Right forelimb (tissue), 1 donor: ENCODE measurements around the gene PAX9.
"Not testable (repeated sequence)": the region's sequence is repeated elsewhere in the genome, so short reads cannot be mapped to it uniquely, and the experiment has no call there.

Source experiments
- DNase-seq: peaks from one replicate; pipeline ENCODE4 v3.0.0-alpha.2; 2018

Gene PAX9

DNA sequence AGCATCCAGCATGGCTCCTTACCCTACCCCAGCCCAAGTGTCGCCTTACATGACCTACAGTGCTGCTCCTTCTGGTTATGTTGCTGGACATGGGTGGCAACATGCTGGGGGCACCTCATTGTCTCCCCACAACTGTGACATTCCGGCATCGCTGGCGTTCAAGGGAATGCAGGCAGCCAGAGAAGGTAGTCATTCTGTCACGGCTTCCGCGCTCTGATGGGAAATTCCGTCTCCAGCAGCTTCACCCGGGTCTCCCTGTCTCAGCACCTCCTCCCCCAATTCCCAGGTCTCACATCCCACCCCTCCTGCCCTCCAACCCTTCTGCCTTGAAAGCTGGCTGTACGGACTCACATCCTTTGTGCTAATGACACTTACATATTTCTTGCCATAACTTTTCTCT is 14.6 kb downstream of the PAX9 start:
- DNase-seq = no peak

DNA sequence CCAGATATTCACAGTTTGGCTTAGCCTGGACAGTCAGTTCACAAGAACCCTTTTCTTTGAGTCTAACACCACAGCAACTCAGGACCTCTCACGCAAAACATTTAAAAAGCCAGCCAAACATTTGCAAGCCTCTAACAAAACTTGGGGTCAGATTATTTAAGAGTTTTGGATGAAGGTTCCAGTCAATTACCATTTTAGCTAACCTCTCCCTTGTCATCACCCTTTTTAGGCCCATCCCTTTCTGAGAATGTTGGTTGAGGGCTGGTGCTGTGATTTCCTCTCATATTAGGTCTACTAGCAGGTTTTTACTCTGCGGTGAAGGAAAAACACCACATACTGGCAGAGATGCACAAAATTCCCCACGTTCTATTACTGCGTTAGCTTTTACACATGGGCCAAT is 20.7 kb downstream of the PAX9 start:
- no peak for DNase-seq

DNA sequence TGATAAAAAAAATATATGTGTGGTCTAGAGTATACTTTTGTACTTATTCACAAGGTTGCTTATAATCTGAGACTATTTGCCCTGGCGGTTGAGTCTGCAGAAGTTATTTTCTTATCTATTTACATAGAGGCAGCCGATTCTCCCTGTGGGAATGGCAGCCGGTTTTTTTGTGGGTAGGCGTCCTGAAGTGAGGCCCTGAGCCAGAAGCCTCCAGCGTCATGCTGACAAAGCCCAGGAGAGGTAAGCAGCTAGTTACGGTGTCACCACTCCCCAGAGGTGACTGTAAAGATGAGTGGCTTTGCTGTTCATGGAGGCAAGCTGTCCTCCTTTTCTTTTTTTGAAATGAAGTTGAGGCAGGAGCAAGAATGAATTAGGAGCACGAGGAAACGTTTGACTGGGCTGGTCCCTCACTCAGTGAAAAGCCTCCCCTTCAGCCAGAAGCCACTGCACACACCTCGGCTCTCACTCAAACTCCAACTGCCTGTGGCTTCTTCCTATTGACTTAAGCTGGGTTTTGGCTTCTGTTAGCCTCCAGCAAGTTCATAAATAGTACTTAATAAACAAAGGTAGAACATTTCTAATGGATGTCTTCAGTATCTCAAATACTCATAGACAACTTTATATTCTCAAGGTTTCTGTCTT is 21.5 kb downstream of the PAX9 start:
- no peak for DNase-seq

DNA sequence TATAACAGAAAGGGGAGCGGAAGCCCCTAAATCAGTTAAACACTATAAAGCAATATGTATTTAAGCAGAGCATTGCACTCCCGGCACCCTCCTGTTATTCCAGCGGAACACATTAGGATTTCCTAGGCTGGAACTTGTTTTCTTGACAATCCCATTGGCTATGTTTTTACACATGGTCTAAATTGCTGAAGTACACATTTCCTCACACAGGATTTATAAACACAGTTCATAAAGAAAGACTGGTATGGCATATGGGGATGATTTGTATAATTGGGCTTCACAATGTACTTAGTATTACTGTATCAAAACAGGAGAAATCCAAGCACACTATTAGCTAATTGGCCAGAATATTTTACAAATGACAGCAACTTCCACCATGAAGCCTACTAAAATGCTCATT is 23.3 kb downstream of the PAX9 start:
- DNase-seq = no peak

DNA sequence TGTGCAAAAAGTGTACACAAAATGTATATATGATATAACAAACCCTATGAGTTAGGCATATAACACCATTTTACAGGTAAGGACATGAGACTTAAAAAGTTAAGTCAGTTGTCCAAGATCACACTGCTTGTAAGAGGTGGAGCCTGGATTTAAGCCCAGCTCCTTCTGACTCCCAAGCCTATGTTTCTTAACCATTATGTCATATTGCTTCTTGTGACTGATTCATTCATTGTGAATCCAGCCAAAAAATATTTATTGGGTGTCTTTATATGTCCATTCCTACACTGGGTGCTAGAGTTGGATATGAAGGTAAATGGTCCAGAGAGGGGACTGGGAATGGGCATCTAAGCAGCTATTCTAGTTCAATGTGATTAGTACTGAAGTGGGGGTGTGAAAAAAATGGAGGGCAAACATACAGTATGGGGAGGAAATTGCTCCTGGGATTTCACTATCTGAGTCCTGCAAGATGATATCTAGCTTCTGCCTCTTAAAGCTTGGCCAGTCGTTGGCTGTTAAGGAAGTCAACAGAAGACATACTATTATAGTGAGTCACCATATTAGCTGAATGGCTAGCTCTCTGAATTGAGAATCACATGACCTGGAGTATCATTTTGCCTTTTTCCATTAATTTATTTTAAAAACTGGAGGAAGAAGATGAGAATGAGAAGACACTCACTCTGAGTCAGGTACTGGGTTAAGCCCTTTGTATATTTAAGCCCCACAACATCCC is 28.8 kb downstream of the PAX9 start:
- DNase-seq = no peak

DNA sequence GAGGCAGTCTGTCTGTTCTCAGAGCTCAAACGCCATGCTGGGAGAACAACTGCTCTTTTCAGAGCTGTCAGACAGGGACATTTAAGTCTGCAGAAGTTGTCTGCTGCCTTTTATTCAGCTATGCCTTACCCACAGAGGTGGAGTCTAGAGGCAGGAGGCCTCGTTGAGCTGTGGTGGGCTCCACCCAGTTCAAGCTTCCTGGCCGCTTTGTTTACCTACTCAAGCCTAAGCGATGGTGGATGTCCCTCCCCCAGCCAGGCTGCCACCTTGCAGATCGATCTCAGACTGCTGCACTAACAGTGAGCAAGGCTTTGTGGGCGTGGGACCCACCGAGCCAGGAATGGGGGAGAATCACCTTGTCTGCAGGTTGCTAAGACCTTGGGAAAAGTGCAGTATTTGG is 37.8 kb downstream of the PAX9 start:
- DNase-seq = not testable (repeated sequence)

DNA sequence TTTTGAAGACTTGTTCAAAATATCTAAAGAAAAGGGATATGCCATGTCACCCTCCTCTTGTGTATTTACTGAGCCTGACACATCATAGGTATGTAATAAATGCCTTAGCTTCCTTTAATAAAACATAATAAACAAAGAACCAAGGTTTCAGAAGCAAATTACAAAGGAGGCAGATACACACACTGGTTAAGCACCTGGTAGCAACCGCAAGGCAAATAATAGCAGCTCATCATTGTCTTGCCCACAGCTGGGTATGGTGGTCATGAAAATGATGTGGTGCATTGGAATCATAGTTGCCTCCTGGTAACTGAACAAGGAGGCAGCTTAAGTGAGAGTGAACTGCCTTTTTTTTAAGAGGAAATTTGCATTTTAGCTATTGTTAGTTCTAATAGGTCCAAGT is 39.0 kb downstream of the PAX9 start:
- DNase-seq = no peak

DNA sequence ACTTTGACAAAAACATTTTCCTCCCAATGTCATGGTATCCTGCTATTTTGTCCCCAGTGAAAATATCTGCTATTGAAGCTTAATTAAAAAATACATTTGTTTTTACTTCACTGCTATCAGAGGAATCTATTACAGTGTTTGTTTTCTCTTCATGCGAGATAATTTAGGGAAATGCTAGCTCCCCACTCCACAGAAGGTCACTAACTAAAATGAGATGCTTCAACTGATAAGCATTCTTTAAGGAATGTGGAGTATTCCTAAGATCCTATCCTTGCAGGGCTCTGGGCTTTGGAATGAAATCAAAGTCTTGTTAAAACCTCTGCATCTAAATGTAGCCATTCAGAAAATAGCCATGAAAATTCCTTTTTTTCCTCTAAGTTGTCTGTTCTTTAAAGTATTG is 39.5 kb downstream of the PAX9 start:
- no peak for DNase-seq

DNA sequence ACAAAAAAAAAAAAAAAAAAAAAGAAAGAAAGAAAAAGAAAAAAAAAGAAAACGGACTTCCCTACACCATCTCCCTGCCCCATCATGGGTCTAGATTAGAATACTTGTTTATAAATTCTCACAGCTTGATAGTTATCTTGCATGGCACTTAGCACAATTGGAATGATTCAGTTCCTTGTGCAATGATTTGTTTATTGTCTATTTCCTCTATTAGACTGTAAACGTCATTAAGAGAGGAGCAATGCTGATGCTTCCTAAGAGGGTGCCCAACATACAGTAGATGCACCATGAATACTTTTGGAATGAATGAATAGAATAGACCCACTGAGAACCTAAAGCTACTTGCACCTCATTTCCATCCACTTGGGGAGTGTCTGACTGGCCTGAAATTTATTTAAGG is 40.8 kb downstream of the PAX9 start:
- no peak for DNase-seq

DNA sequence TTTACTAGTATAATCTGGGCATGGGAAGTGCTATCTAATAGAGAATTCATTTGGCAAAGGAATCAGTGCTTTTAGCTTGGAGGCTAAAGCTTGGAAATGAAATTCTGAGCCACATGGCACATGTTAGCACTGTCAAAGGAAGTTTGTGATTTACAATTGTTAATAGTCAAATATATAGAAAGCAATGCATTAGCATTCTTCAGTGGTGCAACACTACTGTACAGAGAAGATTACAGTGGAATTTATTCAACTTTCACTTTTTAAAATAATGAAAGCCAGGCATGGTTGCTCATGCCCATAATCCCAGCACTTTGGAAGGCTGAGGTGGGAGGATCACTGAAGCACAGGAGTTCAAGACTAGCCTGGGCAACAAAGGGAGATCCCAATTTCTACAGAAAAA is 45.9 kb downstream of the PAX9 start:
- DNase-seq = no peak

DNA sequence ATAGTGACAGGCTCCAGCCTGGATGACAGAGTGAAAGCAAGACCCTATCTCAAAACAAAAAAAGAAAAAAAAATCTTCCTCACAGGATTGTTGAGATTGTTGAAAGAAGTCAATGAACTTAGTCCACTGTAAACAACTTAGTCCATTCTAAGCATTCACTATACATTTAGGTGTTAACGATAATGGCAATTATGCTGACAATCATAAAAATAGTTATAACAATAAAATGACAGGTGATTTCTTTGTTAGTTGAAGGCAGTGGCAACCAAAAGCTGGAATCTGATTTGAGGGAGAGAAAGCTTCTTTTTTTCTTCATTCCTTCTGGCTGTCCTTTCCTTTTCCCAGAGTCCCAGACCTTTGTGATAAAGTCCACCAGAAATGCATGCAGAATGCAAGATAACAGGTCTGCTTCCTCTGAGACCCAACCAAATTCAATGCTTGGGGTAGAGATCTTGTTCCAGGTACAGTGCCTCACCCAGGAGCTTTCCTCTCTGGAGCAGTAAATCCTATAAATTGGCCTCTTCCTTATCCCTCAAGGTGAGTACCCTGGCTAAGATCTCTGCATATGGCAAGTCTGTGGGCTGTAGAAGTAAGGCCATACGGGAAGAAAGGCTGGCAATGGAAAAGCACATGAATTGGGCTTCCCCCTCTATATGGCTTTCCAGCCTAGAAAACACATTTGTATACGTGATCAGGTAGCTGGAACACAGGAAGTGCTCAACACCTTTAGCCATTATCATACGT is 52.5 kb downstream of the PAX9 start:
- no peak for DNase-seq

DNA sequence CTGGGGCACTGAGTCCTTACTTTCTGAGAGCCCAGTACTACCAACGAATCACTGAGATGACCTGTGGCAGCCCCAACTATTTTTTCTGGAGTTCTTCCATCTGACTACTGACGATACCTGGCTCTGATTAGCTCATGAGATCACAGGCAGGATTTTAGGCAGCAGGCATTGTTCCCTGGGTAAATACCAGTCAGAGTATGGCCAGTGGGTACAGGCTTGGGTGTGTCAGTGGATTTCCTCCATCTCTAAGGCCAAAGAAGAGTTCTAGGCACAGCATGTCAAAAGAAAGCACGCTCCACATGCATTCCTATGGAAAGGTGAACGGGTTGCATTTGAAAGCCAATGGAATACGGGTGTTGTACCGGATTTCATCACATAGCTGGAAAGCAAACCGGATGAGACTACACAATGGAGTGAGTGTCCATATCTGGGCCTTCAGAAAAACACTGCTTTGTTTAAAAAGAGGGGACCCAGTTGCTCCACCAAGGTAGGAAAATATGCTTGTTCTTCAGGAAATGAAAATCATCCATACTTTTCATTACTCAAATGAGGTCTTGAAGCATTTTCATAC is 55.0 kb downstream of the PAX9 start:
- no peak for DNase-seq

DNA sequence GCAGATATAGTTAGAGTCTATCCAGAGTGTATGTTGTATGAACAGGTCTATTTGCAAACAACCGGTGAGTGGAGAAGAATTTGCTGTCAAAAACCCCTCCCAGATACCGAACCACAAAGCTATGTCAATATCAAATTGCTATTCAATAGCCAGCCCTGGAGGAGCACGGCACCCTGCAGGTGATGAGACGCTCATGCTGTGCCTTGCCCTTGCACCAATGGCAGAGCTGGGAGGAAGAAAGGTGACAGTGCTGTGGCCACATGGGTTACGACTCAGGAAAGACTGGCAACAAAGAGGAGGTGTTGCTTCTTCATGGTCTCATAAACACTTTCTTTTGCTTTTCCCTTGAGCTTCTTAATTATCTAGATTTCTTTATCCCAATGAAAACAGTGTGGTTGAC is 55.7 kb downstream of the PAX9 start:
- no peak for DNase-seq

DNA sequence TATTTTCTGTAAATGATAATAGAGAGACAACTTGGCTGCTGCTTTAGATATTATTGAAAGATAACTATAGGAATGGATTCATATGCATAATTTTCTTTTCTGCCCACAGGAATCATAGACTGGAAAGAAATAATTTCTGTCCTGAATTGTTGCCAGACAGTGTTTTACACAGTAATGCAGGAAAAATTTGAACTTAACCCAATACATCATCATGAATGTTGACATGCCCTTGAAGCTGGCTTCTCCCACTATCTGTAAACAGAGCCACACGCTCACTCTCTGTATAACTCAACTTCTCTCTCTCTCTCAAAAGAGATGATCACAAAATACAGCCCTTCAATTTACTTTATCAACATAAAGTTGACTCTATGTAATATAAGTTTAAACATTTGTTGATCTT is 56.6 kb downstream of the PAX9 start:
- no peak for DNase-seq

DNA sequence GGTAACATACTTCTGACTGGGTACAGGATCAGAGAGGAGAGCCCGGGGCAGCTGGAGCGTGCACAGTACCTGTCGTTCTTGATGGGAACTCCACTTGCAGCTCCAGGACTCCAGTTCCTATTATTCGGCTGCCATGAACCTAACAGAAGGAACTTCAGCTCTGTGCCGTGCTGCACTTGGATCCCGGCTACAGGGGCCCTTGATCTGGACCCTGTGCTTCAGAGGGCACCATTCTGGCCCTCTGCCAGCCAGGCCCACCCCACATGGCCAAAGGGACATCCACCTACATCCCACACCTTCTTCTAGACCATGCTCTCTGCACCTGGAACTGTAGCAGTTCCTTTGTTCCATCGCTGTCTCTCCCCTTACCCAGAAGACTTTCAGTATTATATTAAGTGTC is 58.2 kb downstream of the PAX9 start:
- DNase-seq = no peak

DNA sequence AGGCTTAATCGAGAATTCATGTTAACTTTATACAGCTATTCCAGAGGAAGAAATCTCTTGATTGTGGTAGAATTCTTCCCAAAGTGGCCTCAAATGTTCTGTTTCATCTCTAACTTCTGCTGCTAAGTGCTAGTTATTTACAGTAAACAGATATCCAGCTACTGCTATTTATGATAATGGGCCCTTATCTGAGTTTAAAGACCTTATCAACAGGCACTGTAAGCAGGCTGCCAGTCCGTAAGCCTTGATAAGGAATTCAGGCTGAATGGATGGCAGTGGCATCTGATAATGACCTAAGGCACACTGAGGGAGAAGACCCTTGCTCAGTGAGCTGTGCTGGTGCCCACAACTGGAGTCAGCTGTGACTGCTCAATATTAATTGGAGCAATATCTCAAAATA is 59.0 kb downstream of the PAX9 start:
- DNase-seq = no peak

DNA sequence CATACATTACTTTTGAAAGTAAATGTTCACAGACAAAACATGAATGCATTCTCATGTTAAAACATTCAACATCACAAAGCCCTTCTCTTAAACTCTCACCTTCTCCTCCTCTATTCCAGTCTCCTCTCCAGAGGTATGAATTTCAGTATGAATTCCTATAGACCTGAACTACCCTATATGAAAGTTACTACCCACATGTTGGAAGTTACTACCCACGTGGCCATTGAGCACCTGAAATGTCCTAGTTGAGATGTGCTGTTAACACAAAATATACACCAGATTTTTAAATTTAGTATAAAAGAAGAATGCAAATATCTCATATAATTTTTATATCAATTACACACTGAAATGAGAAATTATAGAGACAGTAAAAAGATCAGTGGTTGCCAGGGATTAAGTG is 60.2 kb downstream of the PAX9 start:
- DNase-seq = no peak

DNA sequence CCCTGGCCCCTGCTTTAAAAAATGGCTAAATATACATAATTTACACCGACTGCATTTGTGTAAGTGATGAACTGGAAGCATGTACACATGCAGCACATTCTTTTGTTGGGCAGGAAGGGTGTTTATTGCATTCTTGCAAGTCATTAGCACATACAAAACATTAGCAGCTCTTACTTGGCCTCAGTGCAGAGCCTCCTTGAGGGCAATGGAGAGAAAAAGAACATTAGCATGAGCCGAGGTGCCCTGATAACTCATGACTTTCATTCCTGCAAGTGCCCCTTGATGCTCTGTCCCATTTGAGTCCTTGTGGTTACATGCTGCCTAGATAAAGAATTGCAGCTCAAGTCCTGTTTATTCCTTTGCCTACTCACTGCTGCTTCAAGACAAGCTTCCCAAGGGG is 61.9 kb downstream of the PAX9 start:
- DNase-seq = no peak

DNA sequence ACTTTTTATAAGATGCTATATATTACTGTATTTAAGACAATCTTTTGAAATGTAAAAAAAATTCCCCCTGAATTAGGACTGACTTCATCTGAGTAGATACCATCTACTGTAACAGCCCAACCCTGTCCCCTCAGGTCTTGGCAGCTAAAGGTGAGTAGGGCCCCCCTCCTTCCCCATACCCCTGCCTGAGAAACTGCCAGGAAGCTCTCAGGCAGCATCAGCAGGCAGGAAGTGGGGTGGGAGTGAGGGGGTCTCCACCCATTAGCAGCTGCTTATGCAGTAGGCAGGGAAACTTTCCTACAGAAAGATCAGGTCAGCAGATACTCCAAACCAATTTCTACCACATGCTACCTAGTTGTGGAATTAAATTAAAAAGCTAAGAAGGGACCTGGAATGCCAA is 62.5 kb downstream of the PAX9 start:
- no peak for DNase-seq

DNA sequence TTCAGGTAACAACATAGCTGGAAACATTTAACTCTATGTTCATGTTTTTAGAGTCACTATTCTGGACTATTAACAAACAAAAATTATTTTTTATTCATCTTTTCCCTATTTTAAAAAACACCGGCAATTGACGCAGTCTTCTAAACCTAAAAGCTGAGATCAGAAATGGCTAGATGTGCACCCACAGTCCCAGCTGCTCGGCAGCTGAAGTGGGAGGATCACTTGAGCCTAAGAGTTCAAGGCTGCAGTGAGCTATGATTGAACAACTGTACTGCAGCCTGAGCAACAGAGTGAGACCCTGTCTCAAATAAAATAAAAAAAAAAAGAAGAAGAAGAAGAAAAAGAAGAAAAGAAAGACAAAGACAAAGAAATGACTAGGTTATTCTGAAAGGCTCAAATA is 64.5 kb downstream of the PAX9 start:
- DNase-seq = no peak
